ENCODE data around the gene C19orf73. TPM values are rescaled to one million over a fixed set of nuclear protein-coding genes. Genes with fewer than 3 reads are reported as not detected.

The C19orf73 gene
- total RNA-seq, 1 donor from 2014 or later = 1.0 TPM

- H3K27ac Mint-ChIP-seq (ENCODE audit: unreplicated experiment) = no peak overlapping the region
- no peak for DNase-seq (ENCODE audit: low read depth, low spot score)
- H3K4me1 Mint-ChIP-seq = peaks cover 8% of the 10 kb centered on the region
- H3K36me3 Mint-ChIP-seq (ENCODE audit: low read depth) = peaks cover 25% of the 10 kb centered on the region
- TF ChIP-seq CTCF (conservative IDR thresholded peaks at IDR 0.05) = no peak
- H3K27me3 Mint-ChIP-seq (ENCODE audit: low read depth) = no peaks in the 10 kb centered on the region
- peak overlapping the region; percentile 54 for H3K4me3 Mint-ChIP-seq
- no peaks in the 10 kb centered on the region for H3K9me3 Mint-ChIP-seq
Observed at GRCh38 chr19:49094505-49095482, 24.1 kb downstream of the C19orf73 start.

- Mint-ChIP-seq H3K27me3 (ENCODE audit: low read depth) (no peaks in the 10 kb centered on the region), H3K9me3 (no peaks in the 10 kb centered on the region), H3K27ac (ENCODE audit: unreplicated experiment) (no peak overlapping the region), H3K4me3 (no peak overlapping the region), H3K4me1 (peaks cover 5% of the 10 kb centered on the region), H3K36me3 (ENCODE audit: low read depth) (peaks cover 14% of the 10 kb centered on the region)
- no peak for TF ChIP-seq CTCF (conservative IDR thresholded peaks at IDR 0.05)
- no peak for DNase-seq (ENCODE audit: low read depth, low spot score)
Observed at GRCh38 chr19:49092686-49093085, 26.3 kb downstream of the C19orf73 start.

GRCh38 chr19:49091391-49092038, 27.4 kb downstream of the C19orf73 start:
- H3K4me1 Mint-ChIP-seq = peaks cover 8% of the 10 kb centered on the region

GRCh38 chr19:49086296-49086695, 32.6 kb downstream of the C19orf73 start:
- Mint-ChIP-seq H3K4me1 (peaks cover 24% of the 10 kb centered on the region), H3K4me3 (peak overlapping the region; percentile 83), H3K27me3 (ENCODE audit: low read depth) (peaks cover 4% of the 10 kb centered on the region), H3K27ac (ENCODE audit: unreplicated experiment) (peak overlapping the region; percentile 99), H3K36me3 (ENCODE audit: low read depth) (peaks cover 9% of the 10 kb centered on the region), H3K9me3 (no peaks in the 10 kb centered on the region)
- DNase-seq (ENCODE audit: low read depth, low spot score) = no peak
- no peak for TF ChIP-seq CTCF (conservative IDR thresholded peaks at IDR 0.05)

More at GRCh38 chr19:49091391-49092038, 27.4 kb downstream of the C19orf73 start:
- TF ChIP-seq CTCF (conservative IDR thresholded peaks at IDR 0.05) = no peak
- no peak for DNase-seq (ENCODE audit: low read depth, low spot score)
- Mint-ChIP-seq H3K27ac (ENCODE audit: unreplicated experiment) (no peak overlapping the region), H3K36me3 (ENCODE audit: low read depth) (peaks cover 18% of the 10 kb centered on the region), H3K9me3 (no peaks in the 10 kb centered on the region), H3K4me3 (peak overlapping the region; percentile 81), H3K27me3 (ENCODE audit: low read depth) (no peaks in the 10 kb centered on the region)

GRCh38 chr19:49085868-49086232, 33.1 kb downstream of the C19orf73 start:
- H3K4me1 Mint-ChIP-seq = peaks cover 24% of the 10 kb centered on the region

More at GRCh38 chr19:49085868-49086232, 33.1 kb downstream of the C19orf73 start:
- DNase-seq (ENCODE audit: low read depth, low spot score) = no peak
- Mint-ChIP-seq H3K36me3 (ENCODE audit: low read depth) (peaks cover 9% of the 10 kb centered on the region), H3K4me3 (peak overlapping the region; percentile 83), H3K9me3 (no peaks in the 10 kb centered on the region), H3K27me3 (ENCODE audit: low read depth) (peaks cover 4% of the 10 kb centered on the region), H3K27ac (ENCODE audit: unreplicated experiment) (peak overlapping the region; percentile 99)
- TF ChIP-seq CTCF (conservative IDR thresholded peaks at IDR 0.05) = no peak

All from neural crest cell (in vitro differentiated cells).